HL-60 (cell line): Measurements from ENCODE around the gene EIF4G3.

Source experiments
- CTCF ChIP-seq: IDR thresholded peaks from one replicate; pipeline ENCODE4 v1.5.1; 2011; ENCODE audit warnings: low read length, control low read depth, inconsistent platforms; ENCODE audit not compliant: insufficient read depth
- POLR2AphosphoS5 ChIP-seq: IDR thresholded peaks from 2 replicates; pipeline ENCODE4 v1.6.1; 2012; ENCODE audit warnings: low read depth

DNA sequence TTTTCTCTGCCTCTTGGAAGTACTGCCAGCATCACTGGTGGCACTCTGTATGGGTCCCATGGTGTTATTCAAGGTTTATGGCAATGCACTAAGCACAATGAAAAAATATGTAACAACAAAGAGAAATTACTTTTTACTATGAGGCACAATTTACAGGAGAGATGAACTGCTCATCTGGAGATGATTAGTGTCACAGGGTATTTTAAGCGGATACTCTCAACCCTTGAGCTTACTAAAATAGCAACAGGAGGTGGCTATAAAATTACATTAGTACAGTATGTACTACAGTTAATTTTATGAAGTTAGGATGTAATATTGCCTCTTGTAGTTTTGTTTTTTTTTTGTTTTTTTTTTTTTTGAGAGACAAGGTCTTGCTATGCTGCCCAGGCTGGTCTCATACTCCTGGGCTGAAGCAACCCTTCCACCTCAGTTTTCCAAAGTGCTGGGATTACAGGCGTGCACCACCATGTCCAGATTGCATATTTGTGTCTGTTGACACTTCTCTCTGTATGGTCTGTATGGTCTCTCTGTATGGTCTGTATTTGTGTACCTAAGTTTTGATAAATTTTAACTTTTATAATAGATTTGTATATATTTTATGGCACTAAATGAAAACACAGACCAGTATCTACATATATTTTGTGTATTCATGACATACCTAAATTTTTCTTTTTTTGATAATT is 214.0 kb downstream of the EIF4G3 start:
- TF ChIP-seq CTCF, result no peak
- TF ChIP-seq POLR2AphosphoS5, result no peak
